ENCODE measurements around the gene LCOR. TPM values are rescaled to one million over a fixed set of nuclear protein-coding genes. Genes with fewer than 3 reads are reported as not detected.

The LCOR gene
- total RNA-seq, 2 donors from 2014 or later, result 58.6 to 73.1 TPM

DNA sequence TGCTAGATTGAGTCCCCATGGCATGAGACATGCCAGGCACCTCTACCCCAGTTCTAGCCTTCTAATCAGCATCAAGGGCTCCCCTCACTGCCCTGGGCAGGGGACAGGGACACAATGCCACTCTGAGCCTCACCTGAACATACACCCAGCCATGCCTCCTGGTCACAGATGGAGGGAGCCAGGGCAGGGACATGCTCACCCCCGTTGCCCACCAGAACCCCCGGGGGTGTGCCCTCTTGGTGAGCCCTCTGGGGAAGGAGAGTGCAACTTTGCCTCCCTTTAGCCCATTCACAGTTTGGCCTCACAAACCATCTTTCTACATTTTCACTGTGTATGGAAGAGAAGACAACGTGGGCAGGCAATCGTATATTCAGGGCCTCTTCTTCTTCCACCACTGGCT, 167.2 kb downstream of the LCOR start:
- TF ChIP-seq, protein P1, sequence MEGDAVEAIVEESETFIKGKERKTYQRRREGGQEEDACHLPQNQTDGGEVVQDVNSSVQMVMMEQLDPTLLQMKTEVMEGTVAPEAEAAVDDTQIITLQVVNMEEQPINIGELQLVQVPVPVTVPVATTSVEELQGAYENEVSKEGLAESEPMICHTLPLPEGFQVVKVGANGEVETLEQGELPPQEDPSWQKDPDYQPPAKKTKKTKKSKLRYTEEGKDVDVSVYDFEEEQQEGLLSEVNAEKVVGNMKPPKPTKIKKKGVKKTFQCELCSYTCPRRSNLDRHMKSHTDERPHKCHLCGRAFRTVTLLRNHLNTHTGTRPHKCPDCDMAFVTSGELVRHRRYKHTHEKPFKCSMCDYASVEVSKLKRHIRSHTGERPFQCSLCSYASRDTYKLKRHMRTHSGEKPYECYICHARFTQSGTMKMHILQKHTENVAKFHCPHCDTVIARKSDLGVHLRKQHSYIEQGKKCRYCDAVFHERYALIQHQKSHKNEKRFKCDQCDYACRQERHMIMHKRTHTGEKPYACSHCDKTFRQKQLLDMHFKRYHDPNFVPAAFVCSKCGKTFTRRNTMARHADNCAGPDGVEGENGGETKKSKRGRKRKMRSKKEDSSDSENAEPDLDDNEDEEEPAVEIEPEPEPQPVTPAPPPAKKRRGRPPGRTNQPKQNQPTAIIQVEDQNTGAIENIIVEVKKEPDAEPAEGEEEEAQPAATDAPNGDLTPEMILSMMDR (IDR thresholded peaks at IDR 0.05), result no peak
- no peak overlapping the region for H3K9ac ChIP-seq (ENCODE audit: low read depth in 2 of 2, low read length in 2 of 2)
- no peaks in the 10 kb centered on the region for H3K36me3 ChIP-seq
- no peak overlapping the region for H3K27ac ChIP-seq
- DNase-seq, result no peak
- H3K4me1 ChIP-seq, result no peaks in the 10 kb centered on the region
- intact Hi-C loops (cut with DNase I), result no loop called here
- H3K4me3 ChIP-seq, result no peak overlapping the region
- H3K9me3 ChIP-seq, result no peaks in the 10 kb centered on the region
- no peaks in the 10 kb centered on the region for H3K27me3 ChIP-seq

GRCh38 chr10:96999987-97000386, 167.9 kb downstream of the LCOR start:
- no peaks in the 10 kb centered on the region for H3K4me1 ChIP-seq
- no peak overlapping the region for H3K9ac ChIP-seq (ENCODE audit: low read depth in 2 of 2, low read length in 2 of 2)
- no peak for DNase-seq
- no peak overlapping the region for H3K4me3 ChIP-seq
- intact Hi-C loops (cut with DNase I), result no loop called here
- H3K27me3 ChIP-seq, result no peaks in the 10 kb centered on the region
- no peak overlapping the region for H3K27ac ChIP-seq
- H3K9me3 ChIP-seq, result no peaks in the 10 kb centered on the region
- TF ChIP-seq, protein P1 (IDR thresholded peaks at IDR 0.05), result no peak
- no peaks in the 10 kb centered on the region for H3K36me3 ChIP-seq

- intact Hi-C loops (cut with DNase I), result no loop called here
- Histone ChIP-seq H3K36me3 (no peaks in the 10 kb centered on the region), H3K4me3 (no peak overlapping the region), H3K9me3 (no peaks in the 10 kb centered on the region), H3K9ac (ENCODE audit: low read depth in 2 of 2, low read length in 2 of 2) (no peak overlapping the region), H3K27me3 (no peaks in the 10 kb centered on the region), H3K4me1 (no peaks in the 10 kb centered on the region), H3K27ac (no peak overlapping the region)
- no peak for DNase-seq
- TF ChIP-seq, protein P1 (IDR thresholded peaks at IDR 0.05), result no peak
Measured at GRCh38 chr10:97000487-97001182, 168.5 kb downstream of the LCOR start.

GRCh38 chr10:97001183-97001991, 169.3 kb downstream of the LCOR start:
- H3K4me3 ChIP-seq, result no peak overlapping the region
- no peak overlapping the region for H3K9ac ChIP-seq (ENCODE audit: low read depth in 2 of 2, low read length in 2 of 2)
- H3K9me3 ChIP-seq, result no peaks in the 10 kb centered on the region
- H3K27ac ChIP-seq, result no peak overlapping the region
- TF ChIP-seq, protein P1 (IDR thresholded peaks at IDR 0.05), result no peak
- no peak for DNase-seq
- no peaks in the 10 kb centered on the region for H3K4me1 ChIP-seq
- intact Hi-C loops (cut with DNase I), result no loop called here
- no peaks in the 10 kb centered on the region for H3K36me3 ChIP-seq
- no peaks in the 10 kb centered on the region for H3K27me3 ChIP-seq

DNA sequence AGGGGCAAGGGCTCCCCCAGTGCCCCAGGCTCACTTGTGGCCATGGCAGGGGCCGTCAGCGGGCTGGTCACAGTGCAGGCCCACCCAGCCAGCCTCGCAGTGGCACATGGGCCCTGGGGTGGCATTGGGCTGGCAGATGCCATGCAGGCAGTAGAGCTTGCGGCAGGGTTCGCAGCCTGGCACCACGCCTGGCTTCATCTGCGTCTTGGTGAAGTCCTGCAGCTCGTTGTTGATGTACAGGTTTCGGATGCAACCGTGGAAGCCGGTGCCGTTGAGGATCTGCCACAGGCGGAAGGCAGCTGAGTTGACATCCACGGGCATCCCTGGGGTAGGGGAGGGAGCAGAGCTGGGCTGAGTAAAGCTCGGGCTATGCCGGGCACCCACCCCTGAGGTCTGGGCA, 170.6 kb downstream of the LCOR start:
- Histone ChIP-seq H3K9me3 (no peaks in the 10 kb centered on the region), H3K9ac (ENCODE audit: low read depth in 2 of 2, low read length in 2 of 2) (no peak overlapping the region), H3K4me1 (no peaks in the 10 kb centered on the region), H3K4me3 (no peak overlapping the region), H3K27ac (no peak overlapping the region), H3K36me3 (no peaks in the 10 kb centered on the region), H3K27me3 (no peaks in the 10 kb centered on the region)
- intact Hi-C loops (cut with DNase I), result no loop called here
- TF ChIP-seq, protein P1 (IDR thresholded peaks at IDR 0.05), result no peak
- no peak for DNase-seq

Data from colonic mucosa (tissue), 4 donors.